Transverse colon (tissue), 3 donors: ENCODE results near the gene DMD.

Experiments
- EP300 ChIP-seq: sonication (generic); formaldehyde crosslinking; IDR thresholded peaks from one replicate; pipeline ENCODE4 v1.6.1; 2017; ENCODE audit warnings: antibody characterized with exemption, low read depth
- POLR2A ChIP-seq: fragments of 450-650 bp; IDR thresholded peaks from one replicate; pipeline ENCODE4 v1.6.1; 2016; ENCODE audit warnings: antibody characterized with exemption, mild to moderate bottlenecking, moderate library complexity
- POLR2AphosphoS5 ChIP-seq, 3 donors: sonication (generic); formaldehyde crosslinking; IDR thresholded peaks; one replicate each; pipeline ENCODE4 v1.6.1; 2016; ENCODE audit warnings: antibody characterized with exemption in 3 of 3

DNA sequence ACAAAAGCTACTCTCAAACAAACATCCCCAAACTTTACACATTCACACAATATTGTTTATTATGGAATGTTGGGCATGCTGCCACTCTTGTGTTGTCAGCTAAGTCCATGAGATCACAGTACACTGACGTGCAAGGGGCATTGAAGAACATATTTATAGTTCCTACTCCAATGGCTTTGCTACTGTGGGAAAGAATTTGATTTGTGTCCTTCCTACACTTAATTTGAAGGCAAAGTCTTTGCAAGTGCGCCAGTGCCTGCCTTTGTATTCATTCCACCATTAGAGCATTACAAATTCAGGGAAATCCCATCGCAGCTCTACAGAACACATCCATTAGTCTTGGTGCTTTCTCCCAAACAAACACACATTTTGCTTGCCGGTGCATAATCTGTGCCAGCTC is 2094.1 kb downstream of the DMD start:
- no peak for TF ChIP-seq POLR2A
- TF ChIP-seq EP300 = no peak
- TF ChIP-seq POLR2AphosphoS5 (IDR thresholded peaks at IDR 0.05) = no peak
